K562 (cell line): Measurements from ENCODE around the gene NFKBIA. TPM values are rescaled to one million over a fixed set of nuclear protein-coding genes. Genes with fewer than 3 reads are reported as not detected.

Experiments used
- ATAC-seq: fragments of 200-7000 bp; cut with Tn5 transposase; 3 replicates; pipeline ENCODE4 v1.9.1; 2020; ENCODE audit warnings: moderate library complexity
- BruUV-seq: library from RNA; stranded (reverse); fragments of 400-500 nt; replicated peaks from 2 replicates; lab custom pipeline; 2021; lab: Mats Ljungman, UMichigan
- CTCF ChIA-PET: fragments of 300-600 bp; formaldehyde crosslinking; extraction: SDS; loops from one replicate; lab custom pipeline; 2021; ENCODE audit warnings: low intra/inter-chr PET ratio; lab: Yijun Ruan, JAX
- POLR2A ChIA-PET: fragments of 300-600, 350-650 bp; sonication (Branson Sonifier 250); formaldehyde crosslinking; extraction: SDS; loops from one replicate; lab custom pipeline; 2021; ENCODE audit warnings: antibody characterized with exemption, inconsistent platforms; lab: Yijun Ruan, JAX
- DNase-seq, 4 experiments: peaks; one replicate each; pipeline versions ENCODE4 v3.0.0 to v3.0.0-alpha.2; 2011 to 2018; ENCODE audit warnings: low spot score in 3 of 4, mixed read lengths in 3 of 4; ENCODE audit errors: extremely low read depth in 1 of 4
- FAIRE-seq: peaks from 2 replicates; lab custom pipeline; 2011; peaks lifted over from hg19 to GRCh38; lab: Jason Lieb, UNC
- H2AFZ ChIP-seq: 2 replicates; pipeline ENCODE4 v1.6.0; 2011; ENCODE audit warnings: low read depth, low read length, control low read depth, inconsistent platforms
- H3K27ac ChIP-seq: fragments of 200-600 bp; 3 replicates; pipeline ENCODE4 v1.8.0; 2011; ENCODE audit warnings: low read depth, mild to moderate bottlenecking, control low read depth, inconsistent platforms, low read length, moderate library complexity, mixed read lengths; ENCODE audit errors: extremely low read depth
- H3K27me3 ChIP-seq, 2 experiments: fragments of 300-600 bp in 1 of 2; 2 replicates in 1 of 2; 3 replicates in 1 of 2; pipeline versions ENCODE4 v1.6.0 to v1.8.0; 2011; ENCODE audit warnings: inconsistent platforms in 2 of 2, low read length in 2 of 2, mild to moderate bottlenecking in 1 of 2, mixed read lengths in 1 of 2, moderate library complexity in 1 of 2; ENCODE audit not compliant: control insufficient read depth in 2 of 2, insufficient read depth in 2 of 2
- H3K36me3 ChIP-seq: fragments of 300-600 bp; 3 replicates; pipeline ENCODE4 v1.8.0; 2011; ENCODE audit warnings: mild to moderate bottlenecking, low read length, inconsistent platforms; ENCODE audit not compliant: control insufficient read depth, insufficient read depth
- H3K4me1 ChIP-seq, 2 experiments: fragments of 200-600 bp in 1 of 2; replicated peaks in 1 of 2; 2 replicates in 1 of 2; 3 replicates in 1 of 2; pipeline versions ENCODE4 v1.5.1 to v1.8.0; 2011; ENCODE audit warnings: inconsistent platforms in 2 of 2, low read length in 2 of 2, mild to moderate bottlenecking in 1 of 2, mixed read lengths in 1 of 2, moderate library complexity in 1 of 2; ENCODE audit not compliant: control insufficient read depth in 2 of 2, insufficient read depth in 2 of 2
- H3K4me2 ChIP-seq: 2 replicates; pipeline ENCODE4 v1.6.1; 2011; ENCODE audit warnings: low read length, control low read depth, inconsistent platforms, mixed read lengths; ENCODE audit not compliant: insufficient read depth
- H3K4me3 ChIP-seq: fragments of 200-600 bp; sonication (generic), shearing (Covaris generic); 2 replicates; pipeline ENCODE4 v1.5.1; 2016; ENCODE audit warnings: control low read depth, inconsistent platforms
- H3K79me2 ChIP-seq: fragments of 200-600 bp; 3 replicates; pipeline ENCODE4 v1.8.0; 2011; ENCODE audit warnings: low read length, inconsistent platforms; ENCODE audit not compliant: control insufficient read depth, insufficient read depth
- H3K9ac ChIP-seq, 2 experiments: 2 replicates each; pipeline versions ENCODE4 v1.6.0 to v1.6.1; 2011; ENCODE audit warnings: low read depth in 2 of 2, low read length in 2 of 2, control low read depth in 1 of 2, inconsistent platforms in 1 of 2, mild to moderate bottlenecking in 1 of 2, mixed read lengths in 1 of 2; ENCODE audit not compliant: insufficient read depth in 1 of 2
- H3K9me1 ChIP-seq: one replicate; pipeline ENCODE4 v1.6.0; 2011; ENCODE audit warnings: inconsistent platforms, mild to moderate bottlenecking, low read length, moderate library complexity; ENCODE audit not compliant: control insufficient read depth, insufficient read depth
- H3K9me3 ChIP-seq: replicated peaks from 2 replicates; pipeline ENCODE4 v1.5.1; 2011; ENCODE audit warnings: low read depth, low read length, inconsistent platforms; ENCODE audit not compliant: control insufficient read depth, insufficient read depth
- H4K20me1 ChIP-seq: replicated peaks from 2 replicates; pipeline ENCODE4 v1.6.1; 2011; ENCODE audit warnings: low read length, inconsistent platforms, mixed read lengths; ENCODE audit not compliant: control insufficient read depth, insufficient read depth
- BRF2 ChIP-seq: IDR thresholded peaks from 3 replicates; pipeline ENCODE4 v1.6.1; 2011; ENCODE audit warnings: borderline replicate concordance, mild to moderate bottlenecking; ENCODE audit not compliant: insufficient read length, insufficient read depth
- CBX2 ChIP-seq: fragments of 200-600 bp; sonication (generic); IDR thresholded peaks from one replicate; pipeline ENCODE4 v1.6.1; 2012; ENCODE audit warnings: mild to moderate bottlenecking, low read length, inconsistent platforms; ENCODE audit not compliant: insufficient read depth, poor library complexity, severe bottlenecking
- CHD4 ChIP-seq: fragments of 200-600 bp; sonication (generic); IDR thresholded peaks from 3 replicates; pipeline ENCODE4 v1.6.1; 2012; ENCODE audit warnings: low read depth, mild to moderate bottlenecking, mixed read lengths, low read length, inconsistent platforms; ENCODE audit not compliant: insufficient read depth, insufficient replicate concordance, poor library complexity, severe bottlenecking
- FOXA1 ChIP-seq: fragments of 450-650 bp; IDR thresholded peaks from 2 replicates; pipeline ENCODE4 v1.6.1; 2016; ENCODE audit warnings: mild to moderate bottlenecking, borderline replicate concordance
- HCFC1 ChIP-seq: IDR thresholded peaks from 2 replicates; pipeline ENCODE4 v1.6.1; 2012; ENCODE audit warnings: low read depth, low read length, improper control_type of control experiment
- HDAC3 ChIP-seq: fragments of 450-650 bp; IDR thresholded peaks from 2 replicates; pipeline ENCODE4 v1.6.1; 2018; ENCODE audit warnings: borderline replicate concordance, mild to moderate bottlenecking, moderate library complexity; ENCODE audit not compliant: partially characterized antibody
- HNRNPH1 ChIP-seq: fragments of 200-400 bp; formaldehyde crosslinking; optimal IDR thresholded peaks from 2 replicates; pipeline ENCODE3; 2017; ENCODE audit warnings: low read depth, mild to moderate bottlenecking, low read length, moderate library complexity
- MAX ChIP-seq: sonication (generic); formaldehyde crosslinking; IDR thresholded peaks from 2 replicates; pipeline ENCODE4 v1.9.0; 2022; ENCODE audit warnings: mild to moderate bottlenecking, missing genetic modification reagents
- PTTG1 ChIP-seq: fragments of 450-650 bp; IDR thresholded peaks from 2 replicates; pipeline ENCODE4 v1.6.1; 2016; ENCODE audit warnings: low read depth, mild to moderate bottlenecking, missing genetic modification characterization, missing compliant biosample characterization
- SREBF2 ChIP-seq: sonication (generic); formaldehyde crosslinking; IDR thresholded peaks from 2 replicates; pipeline ENCODE4 v1.4.0; 2020; ENCODE audit warnings: mild to moderate bottlenecking, missing genetic modification reagents
- TRIM28 ChIP-seq: fragments of 450-650 bp; IDR thresholded peaks from 2 replicates; pipeline ENCODE4 v1.6.1; 2017
- ZNF134 ChIP-seq: fragments of 250-450 bp; sonication (Bioruptor Pico); conservative IDR thresholded peaks from 2 replicates; pipeline ENCODE4 v1.4.0; 2020
- ZNF263 ChIP-seq: sonication (generic); formaldehyde crosslinking; IDR thresholded peaks from 2 replicates; pipeline ENCODE4 v1.8.0; 2022; ENCODE audit warnings: mild to moderate bottlenecking, missing genetic modification reagents, borderline replicate concordance
- ZNF586 ChIP-seq: fragments of 450-650 bp; formaldehyde crosslinking; conservative IDR thresholded peaks from 2 replicates; pipeline ENCODE4 v1.4.0; 2020; ENCODE audit warnings: mild to moderate bottlenecking, moderate library complexity
- ZNF696 ChIP-seq: fragments of 250-450 bp; sonication (Bioruptor Pico); conservative IDR thresholded peaks from 2 replicates; pipeline ENCODE4 v1.4.0; 2020; ENCODE audit warnings: mild to moderate bottlenecking, moderate library complexity
- WGBS: fragments of 100-300 bp; shearing (Covaris generic); methylation state at CpG from one replicate; pipeline ENCODE4 v1.1.6; 2016; ENCODE audit warnings: low coverage, mixed read lengths; ENCODE audit not compliant: insufficient coverage; ENCODE audit errors: missing lambda C conversion rate; 5-methylcytosine and 5-hydroxymethylcytosine counted together
- in situ Hi-C: fragments of 300-500 bp; cut with MboI; formaldehyde crosslinking; loops from 4 replicates; pipeline ENCODE4 v1.15.0; 2018; ENCODE audit warnings: inconsistent platforms, mixed read lengths
- intact Hi-C: fragments of 100-400 bp; cut with micrococcal nuclease; formaldehyde crosslinking; loops from 2 replicates; pipeline ENCODE4 v1.14.2; 2022
- polyA plus RNA-seq, 8 experiments: library from polyadenylated mRNA; depleted of rRNA in 4 of 8; stranded (reverse) in 5 of 8; unstranded in 3 of 8; fragments of >200 nt; fragmentation: Nextera tagmentation in 2 of 8; fragmentation: Illumina TruSeq in 1 of 8; extraction: Ambion mirVana in 2 of 8; extraction: Trizol in 1 of 8; gene quantifications; 2 replicates each; pipeline versions ENCODE4 v1.2.1 to v1.2.3, GENCODE V29; 2011 to 2014; ENCODE audit warnings: inconsistent platforms in 1 of 8, missing spikeins in 1 of 8
- total RNA-seq, 7 experiments: library from RNA; depleted of rRNA in 6 of 7; stranded (reverse); fragments of >200 nt in 6 of 7; fragmentation: Illumina TruSeq in 2 of 7; extraction: Trizol in 2 of 7; gene quantifications; 2 replicates each; pipeline versions ENCODE4 v1.2.1 to v1.2.3, GENCODE V29; 2011 to 2021; ENCODE audit warnings: low replicate concordance in 1 of 7

Gene NFKBIA
- total and polyA plus RNA-seq, 9 of the 15 experiments (the other 6 are each of a cell fraction or from before 2014, with no cell fraction given), result 6.9 to 31.8 (median 18.2) TPM

- TF ChIP-seq ZNF586 (CRISPR knock-in tag), result no peak
- no peak for TF ChIP-seq FOXA1
- no peak for TF ChIP-seq BRF2
- TF ChIP-seq PTTG1 (tag), result no peak
- no peak for TF ChIP-seq HCFC1
- Histone ChIP-seq H3K9me1 (no peaks in the 10 kb centered on the region), H3K4me3 (no peak overlapping the region), H3K9ac (no peak overlapping the region), H3K4me1 (no peaks in the 10 kb centered on the region), H3K4me2 (no peak overlapping the region), H3K9me3 (no peaks in the 10 kb centered on the region), H3K27me3 (no peaks in the 10 kb centered on the region), H3K27ac (no peak overlapping the region), H2AFZ (no peak overlapping the region), H3K36me3 (no peaks in the 10 kb centered on the region), H4K20me1 (no peaks in the 10 kb centered on the region), H3K79me2 (no peaks in the 10 kb centered on the region)
- no peak for ATAC-seq
- in situ Hi-C loops, result no loop called here
- no peak for DNase-seq
- ChIA-PET CTCF (no interaction called here), POLR2A (interaction anchor here (0.6 kb wide), 1 partner anchor 29 kb away, joined by 3 read pairs; no protein-coding TSS in a partner anchor)
- intact Hi-C loops, result no loop called here
- BruUV-seq, result no TSS peak
- WGBS, result 17% methylated on average over 1 of the region's 1 CpG
- no peak for FAIRE-seq
Observed at GRCh38 chr14:35446450-35446849, 41.9 kb upstream of the NFKBIA start.

DNA sequence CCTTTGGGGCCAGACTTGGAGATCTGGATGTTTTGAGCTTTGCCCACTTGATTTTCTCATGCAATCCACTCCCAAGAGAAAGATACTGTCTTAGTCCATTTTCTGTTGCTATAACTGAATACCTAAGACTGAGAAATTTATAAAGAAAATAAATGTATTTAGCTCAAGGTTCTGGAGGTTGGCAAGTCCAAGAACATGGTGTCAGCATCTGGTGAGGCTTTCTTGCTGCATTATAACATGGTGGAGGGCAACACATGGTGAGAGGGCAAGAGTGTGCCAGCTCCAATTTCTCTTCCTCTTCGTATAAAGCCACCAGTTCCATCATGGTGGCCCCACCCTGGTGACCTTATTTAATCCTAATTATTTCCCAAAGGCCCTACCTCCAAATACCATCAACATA, 39.6 kb upstream of the NFKBIA start:
- WGBS, result 0% methylated on average over 1 of the region's 1 CpG
- no peak overlapping the region for H3K27ac ChIP-seq
- no peak overlapping the region for H2AFZ ChIP-seq
- no peaks in the 10 kb centered on the region for H3K9me1 ChIP-seq
- in situ Hi-C loops (no loop called here), intact Hi-C loops (no loop called here)
- DNase-seq (no peak), FAIRE-seq (no peak), ATAC-seq (no peak)
- no TSS peak for BruUV-seq
- H3K36me3 ChIP-seq, result no peaks in the 10 kb centered on the region
- H3K9ac ChIP-seq, result no peak overlapping the region
- H4K20me1 ChIP-seq, result no peaks in the 10 kb centered on the region
- no peak overlapping the region for H3K4me2 ChIP-seq
- H3K4me1 ChIP-seq, result no peaks in the 10 kb centered on the region
- ChIA-PET POLR2A (no interaction called here), CTCF (no interaction called here)
- no peak overlapping the region for H3K4me3 ChIP-seq
- H3K27me3 ChIP-seq, result no peaks in the 10 kb centered on the region
- H3K9me3 ChIP-seq, result no peaks in the 10 kb centered on the region
- no peaks in the 10 kb centered on the region for H3K79me2 ChIP-seq
- TF ChIP-seq TRIM28 (no peak), ZNF263 (CRISPR knock-in tag) (no peak), HDAC3 (no peak), MAX (CRISPR knock-in tag) (no peak), HNRNPH1 (no peak), SREBF2 (CRISPR knock-in tag) (no peak), ZNF696 (no peak), ZNF134 (CRISPR knock-in tag) (no peak), CBX2 (no peak), CHD4 (no peak)
